GM21529 (cell line): Measurements from ENCODE around the gene C19orf67.

Experiments
- ATAC-seq: cut with Tn5 transposase; IDR thresholded peaks from one replicate; pipeline ENCODE4 v1.9.1; 2021; ENCODE audit not compliant: unreplicated experiment

C19orf67 gene

GRCh38 chr19:14086098-14086497 lies 515 bp upstream of the C19orf67 start:
- ATAC-seq: no peak

DNA sequence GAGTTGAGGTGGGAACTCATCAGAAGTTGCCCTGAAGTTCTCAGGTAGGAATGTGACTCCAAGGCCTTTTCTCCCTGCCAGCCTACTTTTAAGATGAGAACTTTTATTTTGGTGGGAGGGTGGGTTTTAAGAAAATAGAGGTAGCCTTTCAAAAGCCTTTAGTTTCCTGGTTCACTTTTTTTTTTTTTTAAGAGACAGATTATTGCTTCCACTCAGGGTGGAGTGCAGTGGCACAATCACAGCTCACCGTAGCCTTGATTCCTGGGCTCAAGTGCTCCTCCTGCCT lies 3.0 kb downstream of the C19orf67 start:
- ATAC-seq: no peak

DNA sequence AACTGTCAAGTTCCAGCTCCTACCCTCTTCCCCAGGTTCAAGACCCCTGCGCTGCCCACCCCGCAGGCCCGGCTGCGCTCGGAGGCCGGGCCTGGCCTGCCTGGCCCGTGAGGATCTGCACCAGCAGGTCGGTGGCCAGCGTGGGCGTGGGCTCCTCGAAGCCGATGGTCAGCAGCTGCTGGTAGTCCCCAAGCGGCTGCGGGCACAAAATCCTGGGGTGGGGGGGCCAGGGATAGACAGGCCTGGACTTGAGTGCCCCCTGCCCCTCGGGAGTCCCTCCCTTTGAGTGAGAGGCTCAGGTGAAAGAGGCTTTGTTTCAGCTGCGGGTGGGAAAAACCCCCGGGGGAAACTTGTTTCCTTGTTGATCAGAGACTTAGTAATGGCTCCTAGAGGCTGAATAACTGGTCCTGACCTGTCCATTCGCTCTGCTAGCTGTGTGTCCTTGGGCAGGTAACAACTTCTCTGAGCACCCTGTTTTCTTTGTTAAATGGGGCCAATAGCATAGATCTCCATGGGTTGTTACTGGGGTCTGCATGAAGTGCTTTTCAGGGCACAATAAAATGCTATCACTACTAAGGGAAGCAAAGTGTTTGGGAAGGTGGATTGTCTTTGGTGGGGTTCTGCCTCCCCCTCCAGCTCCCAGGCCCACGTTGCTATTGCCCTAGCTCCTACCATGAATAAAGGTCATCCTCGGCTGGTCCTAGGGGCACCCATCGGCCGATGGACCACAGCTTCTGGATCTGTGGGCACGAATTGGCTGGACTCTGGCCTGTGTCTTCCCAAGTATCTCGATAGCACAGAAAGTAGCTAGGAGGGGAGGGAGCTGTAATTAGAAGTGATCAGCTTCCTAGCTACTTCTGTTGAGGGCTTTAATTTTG lies 3.5 kb downstream of the C19orf67 start:
- ATAC-seq: peak; percentile 18

DNA sequence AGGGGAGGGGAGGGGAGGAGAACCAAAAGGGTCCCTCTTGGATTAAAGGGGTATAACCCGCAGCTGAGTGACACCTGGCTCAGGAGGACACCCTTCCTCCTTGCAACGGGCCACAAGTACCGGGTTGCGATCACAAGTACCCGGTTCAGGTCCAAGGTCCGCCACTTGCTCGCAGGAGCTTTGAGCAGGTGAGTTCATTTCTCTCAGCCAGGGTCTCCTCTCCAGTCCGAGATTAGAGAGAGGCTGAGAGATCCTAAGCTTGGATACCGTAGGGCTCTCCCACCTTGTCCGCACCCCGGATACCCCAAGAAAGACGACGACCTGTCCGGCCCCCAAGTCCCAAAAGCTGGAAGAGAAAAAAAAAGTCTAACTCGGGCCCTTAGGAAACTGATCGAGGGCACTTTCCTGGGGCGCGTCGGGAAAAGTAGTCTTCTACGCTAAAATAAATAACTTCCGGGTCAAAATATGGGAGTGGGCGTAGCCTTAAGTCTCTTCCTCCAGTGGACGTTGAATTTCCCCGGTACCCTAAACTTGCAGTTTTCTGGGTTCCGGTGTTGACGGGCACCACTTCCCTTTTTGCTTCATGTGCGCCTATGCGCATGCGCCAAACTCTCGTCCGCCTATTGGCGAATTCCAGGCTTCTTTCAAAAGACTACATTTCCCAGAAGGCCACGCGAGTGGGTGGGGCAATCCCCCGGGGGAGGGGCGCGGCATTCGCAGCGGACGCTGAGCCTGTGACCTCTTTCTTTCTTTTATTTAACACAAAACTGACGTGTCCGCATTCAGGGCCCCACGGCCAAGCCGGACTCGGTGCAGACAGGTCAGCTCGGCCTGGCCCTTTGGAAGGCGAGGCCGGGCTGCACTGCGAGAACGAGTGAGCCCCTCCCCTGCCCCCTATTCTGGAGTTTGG lies 4.4 kb downstream of the C19orf67 start:
- peak; percentile 74 for ATAC-seq

DNA sequence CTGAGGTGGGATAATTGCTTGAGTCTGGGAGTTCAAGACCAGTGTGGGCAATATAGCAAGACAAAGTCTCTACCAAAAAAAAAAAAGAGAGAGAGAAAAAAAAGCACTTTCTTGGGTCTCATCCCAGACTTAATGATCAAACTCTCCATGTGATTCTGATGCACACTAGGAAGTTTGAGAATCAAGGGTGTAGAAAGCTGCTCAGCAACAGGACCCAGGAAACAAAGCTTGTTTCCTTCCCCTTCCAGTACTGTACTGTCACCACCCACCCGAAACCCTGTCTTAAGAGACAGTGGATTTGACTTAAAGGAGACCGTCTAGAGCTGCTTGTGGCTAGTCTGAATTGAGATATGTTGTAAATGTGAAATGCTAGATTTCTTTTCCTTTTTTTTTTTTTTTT lies 7.2 kb downstream of the C19orf67 start:
- ATAC-seq: no peak

GRCh38 chr19:14073925-14074838 lies 11.4 kb downstream of the C19orf67 start:
- peak; percentile 5 for ATAC-seq

- peak; percentile 37 for ATAC-seq
Measured at GRCh38 chr19:14073261-14073924, 12.2 kb downstream of the C19orf67 start.

- peak; percentile 15 for ATAC-seq
Measured at GRCh38 chr19:14072535-14073260, 12.9 kb downstream of the C19orf67 start, which contains the start of gene MISP3. Gene MISP3 (plus strand): TSS chr19:14072786. CDS start chr19:14073310, 524 bp downstream.

DNA sequence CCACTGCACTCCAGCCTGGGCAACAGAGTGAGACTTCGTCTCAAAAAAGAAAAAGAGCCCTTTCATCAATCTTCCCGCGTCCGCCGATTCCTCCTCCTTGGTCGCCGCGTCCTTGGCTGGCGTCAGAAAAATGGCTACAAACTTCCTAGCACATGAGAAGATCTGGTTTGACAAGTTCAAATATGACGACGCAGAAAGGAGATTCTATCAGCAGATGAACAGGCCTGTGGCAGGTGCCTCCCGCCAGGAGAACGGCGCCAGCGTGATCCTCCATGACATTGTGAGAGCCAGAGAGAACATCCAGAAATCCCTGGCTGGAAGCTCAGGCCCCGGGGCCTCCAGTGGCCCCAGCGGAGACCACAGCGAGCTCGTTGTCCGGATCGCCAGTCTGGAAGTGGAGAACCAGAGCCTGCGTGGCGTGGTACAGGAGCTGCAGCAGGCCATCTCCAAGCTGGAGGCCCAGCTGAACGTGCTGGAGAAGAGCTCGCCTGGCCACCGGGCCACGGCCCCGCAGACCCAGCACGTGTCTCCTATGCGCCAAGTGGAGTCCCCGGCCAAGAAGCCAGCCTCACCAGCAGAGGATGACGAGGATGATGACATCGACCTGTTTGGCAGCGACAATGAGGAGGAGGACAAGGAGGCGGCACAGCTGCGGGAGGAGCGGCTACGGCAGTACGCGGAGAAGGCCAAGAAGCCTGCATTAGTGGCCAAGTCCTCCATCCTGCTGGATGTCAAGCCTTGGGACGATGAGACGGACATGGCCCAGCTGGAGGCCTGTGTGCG lies 15.1 kb downstream of the C19orf67 start:
- no peak for ATAC-seq

DNA sequence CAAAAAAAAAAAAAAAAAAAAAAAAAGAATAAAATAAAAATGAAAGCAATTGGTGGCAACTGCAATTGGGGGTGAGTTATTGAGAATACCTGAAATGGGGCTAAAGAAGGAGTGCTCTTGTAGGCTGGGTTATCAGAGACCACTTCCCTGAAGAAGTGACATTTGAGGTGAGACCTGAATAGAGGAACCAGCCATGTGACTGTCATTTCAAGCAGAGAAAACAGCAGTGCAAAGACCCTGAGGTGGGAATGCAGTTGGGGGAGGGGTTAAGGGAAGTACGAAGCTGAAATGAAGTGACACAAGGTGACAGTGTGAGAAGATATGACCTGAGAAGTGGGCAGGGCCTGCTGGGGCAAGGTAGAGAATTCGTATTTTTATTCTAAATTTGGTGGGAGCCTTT lies 19.4 kb downstream of the C19orf67 start:
- ATAC-seq: no peak

DNA sequence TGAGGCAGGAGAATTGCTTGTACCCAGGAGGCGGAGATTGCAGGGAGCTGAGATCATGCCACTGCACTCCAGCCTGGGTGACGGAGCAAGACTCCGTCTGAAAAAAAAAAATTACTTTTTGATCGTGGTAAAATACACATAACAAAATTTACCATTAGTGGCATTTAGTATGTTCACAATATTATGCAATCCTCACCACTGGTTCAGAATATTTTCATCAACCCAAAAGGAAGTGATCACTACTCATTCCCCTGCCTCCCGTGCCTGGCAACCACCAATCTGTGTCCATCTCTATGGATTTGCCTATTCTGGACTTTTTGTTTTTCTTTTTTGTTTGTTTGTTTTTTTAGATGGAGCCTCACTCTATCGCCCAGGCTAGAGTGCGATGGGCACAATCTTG lies 22.5 kb downstream of the C19orf67 start:
- no peak for ATAC-seq

GRCh38 chr19:14062558-14062855 lies 23.1 kb downstream of the C19orf67 start:
- no peak for ATAC-seq

GRCh38 chr19:14061751-14062557 lies 23.6 kb downstream of the C19orf67 start, which contains the start of gene PALM3:
Gene PALM3 (minus strand): TSS chr19:14062076. CDS start chr19:14061980, 96 bp downstream.
- no peak for ATAC-seq

- ATAC-seq: no peak
Measured at GRCh38 chr19:14061081-14061749, 24.4 kb downstream of the C19orf67 start.

DNA sequence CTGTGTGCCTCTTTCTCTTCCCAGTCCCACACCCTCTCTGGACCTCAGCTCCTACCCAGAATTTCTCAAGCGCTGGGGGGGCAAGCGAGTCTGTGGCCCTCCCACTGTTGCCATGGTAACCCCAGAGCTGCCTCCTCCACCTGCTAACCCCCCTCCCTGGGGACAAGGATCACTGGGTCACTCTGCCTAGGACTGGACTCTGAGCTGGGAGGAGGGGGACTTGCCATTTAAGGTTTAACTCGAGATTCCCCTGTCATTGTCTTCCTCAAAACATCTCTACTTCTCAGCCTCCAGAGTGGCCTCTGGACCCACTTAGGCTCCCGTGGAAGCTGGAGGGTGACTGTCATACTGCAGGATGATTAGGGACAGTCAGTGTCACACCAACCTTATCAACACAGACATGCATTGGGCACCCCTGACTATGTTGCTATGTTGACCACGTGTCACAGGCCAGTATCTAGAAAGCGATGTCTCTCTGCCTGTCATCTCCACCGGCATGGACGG lies 25.9 kb downstream of the C19orf67 start:
- no peak for ATAC-seq

GRCh38 chr19:14059093-14059480 lies 26.5 kb downstream of the C19orf67 start:
- ATAC-seq: no peak
